Keratinocyte (primary cell): Measurements from ENCODE around the gene ZNF747. TPM values are rescaled to one million over a fixed set of nuclear protein-coding genes. Genes with fewer than 3 reads are reported as not detected.

Experiments
- DNase-seq: peaks from one replicate; pipeline ENCODE4 v3.0.0-alpha.2; 2011; ENCODE audit warnings: low read depth, missing footprints, low spot score
- FAIRE-seq: peaks from 2 replicates; lab custom pipeline; 2011; peaks lifted over from hg19 to GRCh38; lab: Jason Lieb, UNC
- H2AFZ ChIP-seq: 2 replicates; pipeline ENCODE4 v1.6.0; 2012; ENCODE audit warnings: low read length, control low read depth, inconsistent platforms; ENCODE audit not compliant: control insufficient read depth
- H3K27ac ChIP-seq: 2 replicates; pipeline ENCODE4 v1.5.1; 2011; ENCODE audit warnings: low read length; ENCODE audit not compliant: control insufficient read depth, insufficient read depth
- H3K27me3 ChIP-seq: 3 replicates; pipeline ENCODE4 v1.6.0; 2011; ENCODE audit warnings: low read length; ENCODE audit not compliant: control insufficient read depth, insufficient read depth; ENCODE audit errors: extremely low read depth
- H3K36me3 ChIP-seq, 2 experiments: 2 replicates in 1 of 2; 3 replicates in 1 of 2; pipeline ENCODE4 v1.5.1; 2011; ENCODE audit warnings: low read length in 2 of 2, mild to moderate bottlenecking in 1 of 2; ENCODE audit not compliant: control insufficient read depth in 2 of 2, insufficient read depth in 2 of 2; ENCODE audit errors: extremely low read depth in 1 of 2
- H3K4me1 ChIP-seq: 3 replicates; pipeline ENCODE4 v1.5.1; 2011; ENCODE audit warnings: low read length; ENCODE audit not compliant: control insufficient read depth, insufficient read depth; ENCODE audit errors: extremely low read depth
- H3K4me2 ChIP-seq: 3 replicates; pipeline ENCODE4 v1.6.0; 2011; ENCODE audit warnings: low read depth, low read length; ENCODE audit not compliant: control insufficient read depth, insufficient read depth; ENCODE audit errors: extremely low read depth
- H3K4me3 ChIP-seq, 3 experiments: fragments of 200-600 bp in 1 of 3; sonication (generic) in 1 of 3; 2 replicates in 2 of 3; 3 replicates in 1 of 3; pipeline ENCODE4 v1.5.1; 2011 to 2016; ENCODE audit warnings: low read length in 3 of 3, mild to moderate bottlenecking in 3 of 3, control low read depth in 2 of 3, inconsistent platforms in 1 of 3, low read depth in 1 of 3, mixed read lengths in 1 of 3, mixed run types in 1 of 3, moderate library complexity in 1 of 3; ENCODE audit not compliant: control insufficient read depth in 2 of 3, insufficient read depth in 2 of 3; ENCODE audit errors: extremely low read depth in 1 of 3
- H3K79me2 ChIP-seq: 2 replicates; pipeline ENCODE4 v1.6.0; 2012; ENCODE audit warnings: low read length; ENCODE audit not compliant: control insufficient read depth, insufficient read depth
- H3K9ac ChIP-seq: 3 replicates; pipeline ENCODE4 v1.6.0; 2011; ENCODE audit warnings: low read length; ENCODE audit not compliant: control insufficient read depth, insufficient read depth; ENCODE audit errors: extremely low read depth
- H3K9me1 ChIP-seq: 3 replicates; pipeline ENCODE4 v1.6.0; 2011; ENCODE audit warnings: low read length; ENCODE audit not compliant: control insufficient read depth, insufficient read depth; ENCODE audit errors: extremely low read depth
- H3K9me3 ChIP-seq: 2 replicates; pipeline ENCODE4 v1.5.1; 2012; ENCODE audit warnings: low read depth, low read length; ENCODE audit not compliant: control insufficient read depth
- H4K20me1 ChIP-seq: 3 replicates; pipeline ENCODE4 v1.6.0; 2011; ENCODE audit warnings: low read length; ENCODE audit not compliant: control insufficient read depth, insufficient read depth; ENCODE audit errors: extremely low read depth
- EZH2 ChIP-seq: IDR thresholded peaks from one replicate; pipeline ENCODE4 v1.6.1; 2012; ENCODE audit warnings: inconsistent platforms, mild to moderate bottlenecking, low read length, moderate library complexity
- dilution Hi-C: fragments of 300-500 bp; cut with MboI; formaldehyde crosslinking; loops from one replicate; pipeline ENCODE4 v1.7.0; 2020; ENCODE audit warnings: low sequenced_read_pairs; ENCODE audit not compliant: extremely low pct_ligation_motif_present
- polyA plus RNA-seq, 5 experiments: library from polyadenylated mRNA; depleted of rRNA in 3 of 5; stranded (reverse) in 3 of 5; stranded (forward) in 1 of 5; unstranded in 1 of 5; fragments of >200 nt; gene quantifications; 1 replicate in 1 of 5; 2 replicates in 3 of 5; 3 replicates in 1 of 5; pipeline versions ENCODE4 v1.2.1 to v1.2.3, GENCODE V29; 2011 to 2012; ENCODE audit warnings: missing spikeins in 2 of 5, low read depth in 1 of 5, low replicate concordance in 1 of 5
- TF ChIP-seq, protein P1 (sequence below), 3 experiments: IDR thresholded peaks in 1 of 3; conservative IDR thresholded peaks in 1 of 3; optimal IDR thresholded peaks in 1 of 3; 2 replicates in 2 of 3; 3 replicates in 1 of 3; pipeline versions ENCODE3 to v1.5.1; 2011; ENCODE audit warnings: low read length in 3 of 3, mild to moderate bottlenecking in 3 of 3, moderate library complexity in 2 of 3, control low read depth in 1 of 3, inconsistent platforms in 1 of 3; ENCODE audit not compliant: insufficient read depth in 2 of 3; ENCODE audit errors: extremely low read depth in 1 of 3

The ZNF747 gene
- polyA plus RNA-seq, 1 donor (not counting 4 experiments of a cell fraction or from before 2014, with no cell fraction given) = 2.7 TPM

DNA sequence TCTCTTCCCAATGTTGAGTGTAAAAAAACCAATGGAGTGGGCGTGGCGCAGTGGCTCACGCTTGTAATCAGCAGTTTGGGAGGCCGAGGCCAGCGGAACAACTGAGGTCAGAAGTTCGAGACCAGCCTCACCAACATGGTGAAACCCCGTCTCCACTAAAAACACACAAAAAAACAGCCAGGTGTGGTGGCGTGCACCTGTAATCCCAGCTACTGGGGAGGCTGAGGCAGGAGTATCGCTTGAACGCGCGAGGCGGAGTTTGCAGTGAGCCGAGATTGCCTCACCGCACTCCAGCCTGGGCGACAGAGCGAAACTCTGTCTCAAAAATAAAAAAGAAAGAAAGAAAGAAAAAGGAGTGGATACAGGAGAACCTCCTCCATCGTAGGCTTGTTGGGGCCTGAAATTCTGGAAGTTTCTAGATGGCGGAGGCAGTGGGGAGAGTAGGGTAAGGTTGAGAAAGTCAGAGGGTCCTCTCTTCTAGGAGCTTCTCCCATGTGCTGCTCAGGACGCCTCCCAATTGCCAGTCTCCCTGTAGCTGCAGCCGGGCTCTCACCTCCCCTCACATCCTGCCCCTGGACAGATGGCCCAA is 24.2 kb upstream of the ZNF747 start:
- Histone ChIP-seq H4K20me1 (no peaks in the 10 kb centered on the region), H3K4me1 (peaks cover 11% of the 10 kb centered on the region), H3K36me3 (peaks cover 0 to 8% of the 10 kb centered on the region in 2 experiments), H3K9me3 (no peaks in the 10 kb centered on the region), H3K4me2 (peak overlapping the region; percentile 85), H3K9me1 (no peaks in the 10 kb centered on the region), H3K79me2 (peaks cover 18% of the 10 kb centered on the region), H3K4me3 (peak overlapping the region in 1 of 3 experiments; percentile 48), H3K27ac (peak overlapping the region; percentile 84), H2AFZ (peak overlapping the region; percentile 90), H3K9ac (peak overlapping the region; percentile 91), H3K27me3 (no peaks in the 10 kb centered on the region)
- DNase-seq (no peak), FAIRE-seq (no peak)
- dilution Hi-C loops = no loop called here
- TF ChIP-seq, protein P1, sequence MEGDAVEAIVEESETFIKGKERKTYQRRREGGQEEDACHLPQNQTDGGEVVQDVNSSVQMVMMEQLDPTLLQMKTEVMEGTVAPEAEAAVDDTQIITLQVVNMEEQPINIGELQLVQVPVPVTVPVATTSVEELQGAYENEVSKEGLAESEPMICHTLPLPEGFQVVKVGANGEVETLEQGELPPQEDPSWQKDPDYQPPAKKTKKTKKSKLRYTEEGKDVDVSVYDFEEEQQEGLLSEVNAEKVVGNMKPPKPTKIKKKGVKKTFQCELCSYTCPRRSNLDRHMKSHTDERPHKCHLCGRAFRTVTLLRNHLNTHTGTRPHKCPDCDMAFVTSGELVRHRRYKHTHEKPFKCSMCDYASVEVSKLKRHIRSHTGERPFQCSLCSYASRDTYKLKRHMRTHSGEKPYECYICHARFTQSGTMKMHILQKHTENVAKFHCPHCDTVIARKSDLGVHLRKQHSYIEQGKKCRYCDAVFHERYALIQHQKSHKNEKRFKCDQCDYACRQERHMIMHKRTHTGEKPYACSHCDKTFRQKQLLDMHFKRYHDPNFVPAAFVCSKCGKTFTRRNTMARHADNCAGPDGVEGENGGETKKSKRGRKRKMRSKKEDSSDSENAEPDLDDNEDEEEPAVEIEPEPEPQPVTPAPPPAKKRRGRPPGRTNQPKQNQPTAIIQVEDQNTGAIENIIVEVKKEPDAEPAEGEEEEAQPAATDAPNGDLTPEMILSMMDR (optimal IDR thresholded peaks at IDR 0.05 in 1 of 3, IDR thresholded peaks at IDR 0.05 in 1 of 3, conservative IDR thresholded peaks at IDR 0.05 in 1 of 3; ENCODE audit: extremely low read depth in 1 of 3, insufficient read depth in 2 of 3, low read length in 3 of 3) = no peak
- TF ChIP-seq EZH2 = no peak

DNA sequence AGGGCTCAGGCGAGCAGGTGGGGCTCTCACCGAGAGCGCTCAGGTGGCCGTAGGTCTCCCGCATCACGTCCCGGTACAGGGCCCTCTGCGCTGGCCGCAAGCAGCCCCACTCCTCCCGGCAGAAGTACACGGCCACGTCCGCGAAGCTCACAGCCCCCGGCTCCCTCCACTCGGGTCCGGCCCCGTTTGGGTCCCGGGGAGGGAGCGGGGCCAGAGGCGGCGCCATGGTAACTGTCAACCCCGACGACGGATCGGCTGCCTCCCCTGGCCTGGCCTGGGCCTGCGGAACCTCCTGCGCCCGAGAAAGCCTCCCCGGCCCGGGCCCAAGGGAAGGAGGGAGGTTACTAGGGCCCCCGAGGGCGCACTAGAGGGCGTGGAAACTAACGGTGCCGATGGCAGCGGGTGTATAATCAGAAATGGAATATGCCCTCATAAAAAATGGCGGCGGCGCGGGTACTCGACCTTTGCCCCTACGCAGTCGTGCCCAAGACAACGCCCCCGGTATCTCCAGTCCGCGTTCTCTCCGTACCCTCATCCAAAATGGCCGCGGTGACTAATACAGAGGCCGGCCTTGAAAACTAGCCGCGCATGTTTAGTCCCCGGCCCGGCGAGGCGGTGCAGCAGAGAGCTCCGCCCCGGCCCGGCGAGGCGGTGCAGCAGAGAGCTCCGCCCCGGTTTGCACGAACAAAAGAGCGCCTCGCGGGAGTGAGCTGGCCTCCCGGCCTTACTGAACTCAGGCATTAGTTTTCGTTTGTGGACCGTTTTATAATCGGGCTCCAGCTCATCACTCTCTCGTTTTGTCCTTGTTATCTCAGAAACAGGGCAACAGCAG is 23.5 kb upstream of the ZNF747 start, which contains the start of gene ZNF764:
TSS of gene ZNF764 (minus strand) at position 418 of the 832 bp plus-strand sequence. CDS start at position 226, 192 bp downstream.
- peaks cover 18% of the 10 kb centered on the region for H3K79me2 ChIP-seq
- FAIRE-seq (no peak), DNase-seq (peak; percentile 81)
- TF ChIP-seq, protein P1 (optimal IDR thresholded peaks at IDR 0.05 in 1 of 3, IDR thresholded peaks at IDR 0.05 in 1 of 3, conservative IDR thresholded peaks at IDR 0.05 in 1 of 3; ENCODE audit: extremely low read depth in 1 of 3, insufficient read depth in 2 of 3, low read length in 3 of 3) = no peak
- no peak for TF ChIP-seq EZH2
- H3K36me3 ChIP-seq = peaks cover 0 to 8% of the 10 kb centered on the region in 2 experiments
- H3K9me3 ChIP-seq = no peaks in the 10 kb centered on the region
- no peaks in the 10 kb centered on the region for H3K27me3 ChIP-seq
- peak within 1 kb of the TSS; percentile 84 for H3K27ac ChIP-seq
- no peaks in the 10 kb centered on the region for H3K9me1 ChIP-seq
- H2AFZ ChIP-seq = peak within 1 kb of the TSS; percentile 90
- peak within 1 kb of the TSS; percentile 70 to 86 (median 83) for H3K4me3 ChIP-seq
- H4K20me1 ChIP-seq = no peaks in the 10 kb centered on the region
- H3K4me2 ChIP-seq = peak within 1 kb of the TSS; percentile 85
- dilution Hi-C loops = no loop called here
- peak within 1 kb of the TSS; percentile 91 for H3K9ac ChIP-seq
- peaks cover 11% of the 10 kb centered on the region for H3K4me1 ChIP-seq
